ENCODE results near the gene SLFN12L. TPM values are rescaled to one million over a fixed set of nuclear protein-coding genes. Genes with fewer than 3 reads are reported as not detected.

SLFN12L gene
- total and polyA plus RNA-seq, 9 of the 15 experiments (the other 6 are each of a cell fraction or from before 2014, with no cell fraction given) = 0.04 to 0.31 (median 0.08) TPM; not detected in 3

DNA sequence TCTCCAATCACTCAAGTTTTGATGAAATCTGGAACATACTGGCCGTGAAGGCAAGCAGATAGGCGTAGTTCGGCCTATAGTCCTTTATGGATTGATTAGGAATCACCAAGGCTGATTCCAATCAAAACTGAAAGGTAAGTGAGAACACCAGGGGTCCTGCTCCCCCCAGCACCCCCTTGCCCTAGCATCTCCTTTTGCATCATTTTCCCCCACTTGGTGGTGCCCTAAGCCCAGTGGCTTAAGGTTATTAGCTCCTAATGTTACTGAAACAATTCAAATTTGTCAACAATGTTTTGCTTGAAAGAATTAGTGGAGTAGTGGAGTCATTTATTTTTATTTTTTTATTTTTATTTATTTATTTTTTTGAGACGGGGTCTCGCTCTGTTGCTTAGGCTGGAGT, 18.2 kb upstream of the SLFN12L start:
- no peak overlapping the region for H3K4me3 ChIP-seq
- peaks cover 4% of the 10 kb centered on the region; the same call in 1 of the 3 replicates for H3K79me2 ChIP-seq (ENCODE audit: control insufficient read depth, insufficient read depth, low read length)
- H3K27me3 ChIP-seq (ENCODE audit: control insufficient read depth in 2 of 2, insufficient read depth in 2 of 2, low read length in 2 of 2) = no peaks in the 10 kb centered on the region
- H2AFZ ChIP-seq (ENCODE audit: low read depth, low read length) = no peak overlapping the region
- DNase-seq (ENCODE audit: extremely low read depth in 1 of 4, low spot score in 3 of 4) (peak; percentile 47 to 62 (median 50)), ATAC-seq (peak; percentile 65), FAIRE-seq (peak; percentile 76)
- BruUV-seq (replicated peaks) = no TSS peak
- no peaks in the 10 kb centered on the region for H3K9me3 ChIP-seq (replicated peaks; ENCODE audit: control insufficient read depth, insufficient read depth, low read depth, low read length)
- in situ Hi-C loops (cut with MboI) = loop anchor here (5.0 kb wide), 1 partner anchor 192 kb away; no protein-coding TSS in a partner anchor
- no peak overlapping the region for H3K27ac ChIP-seq (ENCODE audit: extremely low read depth, low read depth, low read length)
- no peak overlapping the region for H3K9ac ChIP-seq (ENCODE audit: insufficient read depth in 1 of 2, low read depth in 2 of 2, low read length in 2 of 2)
- peaks cover 4 to 24% of the 10 kb centered on the region in 2 experiments for H3K4me1 ChIP-seq (replicated peaks in 1 of 2; ENCODE audit: control insufficient read depth in 2 of 2, insufficient read depth in 2 of 2, low read length in 2 of 2)
- no peaks in the 10 kb centered on the region for H4K20me1 ChIP-seq (replicated peaks; ENCODE audit: control insufficient read depth, insufficient read depth, low read length)
- H3K36me3 ChIP-seq (ENCODE audit: control insufficient read depth, insufficient read depth, low read length) = no peaks in the 10 kb centered on the region; the same call in 1 of the 3 replicates
- 65% methylated on average over 5 of the region's 5 CpGs for WGBS (ENCODE audit: insufficient coverage, low coverage, missing lambda C conversion rate)
- intact Hi-C loops (cut with micrococcal nuclease) = loop anchor here (2.0 to 5.0 kb wide), 2 partner anchors 177 to 191 kb away; partner anchors contain the start of gene RASL10B
- no peak overlapping the region for H3K4me2 ChIP-seq (ENCODE audit: insufficient read depth, low read length)
- POLR2A ChIA-PET = interaction anchor here (0.8 to 3.8 kb wide), 7 partner anchors 12 to 194 kb away, joined by 3 to 14 read pairs (median 3); partner anchors contain the start of genes AP2B1 and PEX12
- CTCF ChIA-PET (ENCODE audit: low intra/inter-chr PET ratio) = interaction anchor here (1.9 kb wide), 1 partner anchor 192 kb away, joined by 16 read pairs; no protein-coding TSS in a partner anchor
- no peaks in the 10 kb centered on the region for H3K9me1 ChIP-seq (ENCODE audit: control insufficient read depth, insufficient read depth, low read length)
- TF ChIP-seq RHOXF2B (CRISPR knock-in tag; conservative IDR thresholded peaks at IDR 0.05) = no peak
- TF ChIP-seq ZNF282 (CRISPR knock-in tag; IDR thresholded peaks at IDR 0.05) = no peak
- no peak for TF ChIP-seq ZNF699 (CRISPR knock-in tag; IDR thresholded peaks at IDR 0.05; ENCODE audit: insufficient replicate concordance)
- TF ChIP-seq, protein P1, sequence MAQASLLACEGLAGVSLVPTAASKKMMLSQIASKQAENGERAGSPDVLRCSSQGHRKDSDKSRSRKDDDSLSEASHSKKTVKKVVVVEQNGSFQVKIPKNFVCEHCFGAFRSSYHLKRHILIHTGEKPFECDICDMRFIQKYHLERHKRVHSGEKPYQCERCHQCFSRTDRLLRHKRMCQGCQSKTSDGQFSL (CRISPR knock-in tag; IDR thresholded peaks at IDR 0.05) = peak; percentile 52; the same call in 1 of the 2 replicates
- TF ChIP-seq, protein P1 (tag; IDR thresholded peaks at IDR 0.05) = peak in 1 of 2 experiments; percentile 69; a peak in 2 of 4 replicates
- no peak for TF ChIP-seq NBN (IDR thresholded peaks at IDR 0.05; ENCODE audit: low read depth)
- no peak for TF ChIP-seq MTF1 (CRISPR knock-in tag; IDR thresholded peaks at IDR 0.05; ENCODE audit: borderline replicate concordance)
- TF ChIP-seq ZBTB7A (IDR thresholded peaks at IDR 0.05; ENCODE audit: borderline replicate concordance, control insufficient read depth, low read depth, low read length) = peak; percentile 94
- TF ChIP-seq OTX1 (CRISPR knock-in tag; IDR thresholded peaks at IDR 0.05) = no peak
- TF ChIP-seq, protein P2, sequence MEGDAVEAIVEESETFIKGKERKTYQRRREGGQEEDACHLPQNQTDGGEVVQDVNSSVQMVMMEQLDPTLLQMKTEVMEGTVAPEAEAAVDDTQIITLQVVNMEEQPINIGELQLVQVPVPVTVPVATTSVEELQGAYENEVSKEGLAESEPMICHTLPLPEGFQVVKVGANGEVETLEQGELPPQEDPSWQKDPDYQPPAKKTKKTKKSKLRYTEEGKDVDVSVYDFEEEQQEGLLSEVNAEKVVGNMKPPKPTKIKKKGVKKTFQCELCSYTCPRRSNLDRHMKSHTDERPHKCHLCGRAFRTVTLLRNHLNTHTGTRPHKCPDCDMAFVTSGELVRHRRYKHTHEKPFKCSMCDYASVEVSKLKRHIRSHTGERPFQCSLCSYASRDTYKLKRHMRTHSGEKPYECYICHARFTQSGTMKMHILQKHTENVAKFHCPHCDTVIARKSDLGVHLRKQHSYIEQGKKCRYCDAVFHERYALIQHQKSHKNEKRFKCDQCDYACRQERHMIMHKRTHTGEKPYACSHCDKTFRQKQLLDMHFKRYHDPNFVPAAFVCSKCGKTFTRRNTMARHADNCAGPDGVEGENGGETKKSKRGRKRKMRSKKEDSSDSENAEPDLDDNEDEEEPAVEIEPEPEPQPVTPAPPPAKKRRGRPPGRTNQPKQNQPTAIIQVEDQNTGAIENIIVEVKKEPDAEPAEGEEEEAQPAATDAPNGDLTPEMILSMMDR (IDR thresholded peaks at IDR 0.05 in 2 of 3, conservative IDR thresholded peaks at IDR 0.05 in 1 of 3; ENCODE audit: insufficient read depth in 2 of 3, low read depth in 1 of 3, low read length in 3 of 3) = peak; percentile 55 to 73 (median 68); a peak in 5 of 6 replicates
- TF ChIP-seq CC2D1A (IDR thresholded peaks at IDR 0.05) = 0 out of 2 replicates have a peak, but pooled peaks have one; percentile 63

All from K562 (cell line).